ENCODE data around the gene RPL37. TPM values are rescaled to one million over a fixed set of nuclear protein-coding genes. Genes with fewer than 3 reads are reported as not detected.
"Not testable (repeated sequence)": the region's sequence is repeated elsewhere in the genome, so short reads cannot be mapped to it uniquely, and the experiment has no call there.

Gene RPL37
- total RNA-seq, 2 donors from 2014 or later = 1,411 to 1,439 TPM

DNA sequence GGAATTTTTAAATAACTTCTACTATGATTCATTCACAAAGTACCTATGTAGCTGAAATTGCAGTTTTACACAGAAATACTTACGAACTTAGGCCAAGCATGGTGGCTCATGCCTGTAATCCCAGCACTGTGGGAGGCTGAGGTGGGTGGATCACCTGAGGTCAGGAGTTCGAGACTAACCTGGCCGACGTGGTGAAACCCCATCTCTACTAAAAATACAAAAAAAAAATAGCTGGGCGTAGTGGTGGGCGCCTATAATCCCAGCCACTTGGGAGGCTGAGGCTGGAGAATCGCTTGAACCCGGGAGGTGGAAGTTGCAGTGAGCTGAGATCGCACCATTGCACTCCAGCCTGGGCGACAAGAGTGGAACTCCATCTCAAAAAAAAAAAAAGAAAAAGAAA, 42.3 kb downstream of the RPL37 start:
- H3K4me3 ChIP-seq (ENCODE audit: low read length); H3K4me1 Mint-ChIP-seq; H3K4me3 Mint-ChIP-seq; H3K27ac Mint-ChIP-seq; H3K9ac ChIP-seq (ENCODE audit: extremely low read depth, low read length, poor library complexity, severe bottlenecking); DNase-seq; H3K27ac ChIP-seq (ENCODE audit: low read depth, low read length); H3K4me1 ChIP-seq (ENCODE audit: control insufficient read depth, insufficient read depth, low read length); H3K9me3 ChIP-seq (ENCODE audit: control insufficient read depth, low read length); H3K9me3 Mint-ChIP-seq; H3K27me3 ChIP-seq (ENCODE audit: control insufficient read depth, insufficient read depth, low read length, poor library complexity, severe bottlenecking); H3K27me3 Mint-ChIP-seq (ENCODE audit: insufficient read depth): not testable (repeated sequence)
- WGBS, 2 experiments (ENCODE audit: insufficient coverage in 1 of 2, insufficient read length in 1 of 2) = 82 to 90% methylated on average over 4 to 9 of the region's 10 CpGs
- H3K36me3 Mint-ChIP-seq (ENCODE audit: low read depth) = peaks cover 36% of the 10 kb centered on the region
- H3K36me3 ChIP-seq (ENCODE audit: control insufficient read depth, insufficient read depth, low read length) = peaks cover 13% of the 10 kb centered on the region

DNA sequence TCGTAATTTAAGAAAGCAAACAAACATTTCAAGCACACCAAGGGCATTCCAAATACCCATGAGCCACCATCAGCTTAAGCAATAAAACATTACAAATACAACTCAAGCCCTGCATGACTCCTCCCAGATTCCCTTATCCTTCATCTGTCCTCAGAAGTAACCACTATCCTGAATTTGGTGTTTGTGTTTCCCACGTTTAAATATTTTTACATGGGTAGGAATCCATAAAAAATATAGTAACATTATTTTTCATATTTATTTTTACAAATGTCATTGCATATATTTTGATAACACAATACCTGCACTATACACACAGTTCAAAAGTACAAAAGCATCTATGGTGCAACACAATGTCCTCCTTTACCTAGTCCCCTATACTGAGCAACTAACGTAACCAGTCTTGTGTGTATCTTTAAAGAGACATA, 43.3 kb downstream of the RPL37 start:
- 82 to 100% methylated on average over 1 to 3 of the region's 3 CpGs for WGBS, 2 experiments (ENCODE audit: insufficient coverage in 1 of 2, insufficient read length in 1 of 2)
- H3K4me3 Mint-ChIP-seq = no peak overlapping the region
- no peak for DNase-seq
- H3K27ac Mint-ChIP-seq = no peak overlapping the region
- H3K27me3 Mint-ChIP-seq (ENCODE audit: insufficient read depth) = no peaks in the 10 kb centered on the region
- Histone ChIP-seq H3K9ac (ENCODE audit: extremely low read depth, low read length, poor library complexity, severe bottlenecking) (no peak overlapping the region), H3K4me1 (ENCODE audit: control insufficient read depth, insufficient read depth, low read length) (no peaks in the 10 kb centered on the region), H3K27me3 (ENCODE audit: control insufficient read depth, insufficient read depth, low read length, poor library complexity, severe bottlenecking) (no peaks in the 10 kb centered on the region), H3K9me3 (ENCODE audit: control insufficient read depth, low read length) (peaks cover 14% of the 10 kb centered on the region), H3K4me3 (ENCODE audit: low read length) (no peak overlapping the region), H3K27ac (ENCODE audit: low read depth, low read length) (no peak overlapping the region), H3K36me3 (ENCODE audit: control insufficient read depth, insufficient read depth, low read length) (peaks cover 13% of the 10 kb centered on the region)
- H3K9me3 Mint-ChIP-seq = peaks cover 11% of the 10 kb centered on the region
- peaks cover 40% of the 10 kb centered on the region for H3K36me3 Mint-ChIP-seq (ENCODE audit: low read depth)
- TF ChIP-seq, protein P1, sequence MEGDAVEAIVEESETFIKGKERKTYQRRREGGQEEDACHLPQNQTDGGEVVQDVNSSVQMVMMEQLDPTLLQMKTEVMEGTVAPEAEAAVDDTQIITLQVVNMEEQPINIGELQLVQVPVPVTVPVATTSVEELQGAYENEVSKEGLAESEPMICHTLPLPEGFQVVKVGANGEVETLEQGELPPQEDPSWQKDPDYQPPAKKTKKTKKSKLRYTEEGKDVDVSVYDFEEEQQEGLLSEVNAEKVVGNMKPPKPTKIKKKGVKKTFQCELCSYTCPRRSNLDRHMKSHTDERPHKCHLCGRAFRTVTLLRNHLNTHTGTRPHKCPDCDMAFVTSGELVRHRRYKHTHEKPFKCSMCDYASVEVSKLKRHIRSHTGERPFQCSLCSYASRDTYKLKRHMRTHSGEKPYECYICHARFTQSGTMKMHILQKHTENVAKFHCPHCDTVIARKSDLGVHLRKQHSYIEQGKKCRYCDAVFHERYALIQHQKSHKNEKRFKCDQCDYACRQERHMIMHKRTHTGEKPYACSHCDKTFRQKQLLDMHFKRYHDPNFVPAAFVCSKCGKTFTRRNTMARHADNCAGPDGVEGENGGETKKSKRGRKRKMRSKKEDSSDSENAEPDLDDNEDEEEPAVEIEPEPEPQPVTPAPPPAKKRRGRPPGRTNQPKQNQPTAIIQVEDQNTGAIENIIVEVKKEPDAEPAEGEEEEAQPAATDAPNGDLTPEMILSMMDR (conservative IDR thresholded peaks at IDR 0.05) = no peak
- peaks cover 7% of the 10 kb centered on the region for H3K4me1 Mint-ChIP-seq

DNA sequence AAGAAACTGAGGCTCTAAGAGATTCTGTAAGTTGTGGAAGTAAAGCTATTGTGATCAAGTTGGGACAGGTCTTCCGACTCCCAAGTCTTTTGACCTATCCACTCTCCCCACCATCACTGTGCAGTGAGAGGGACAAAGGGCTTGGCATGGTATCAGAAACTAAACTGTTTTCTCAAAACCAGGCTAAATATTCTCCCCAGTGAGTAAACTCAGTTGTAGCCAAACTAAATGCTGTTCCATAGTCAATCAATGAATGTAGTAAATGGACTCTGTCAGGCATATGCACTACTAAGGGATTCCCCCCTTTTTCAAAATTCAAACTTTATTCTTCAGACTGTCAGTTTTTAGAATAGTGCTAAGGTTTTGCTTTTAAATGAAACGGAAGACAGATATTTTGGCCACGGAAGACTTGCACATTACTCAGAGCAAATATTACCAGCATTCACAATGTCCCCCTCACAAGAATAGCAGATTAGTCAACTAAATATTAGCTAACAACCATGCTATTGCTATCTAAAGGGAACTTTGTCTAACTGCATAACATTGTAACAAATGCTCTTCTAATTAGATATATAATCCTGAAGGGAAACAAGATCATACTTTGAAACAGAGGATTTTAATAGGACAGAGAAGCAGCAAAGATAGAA, 44.0 kb downstream of the RPL37 start:
- 92% methylated on average over 3 of the region's 3 CpGs; no CpG with 5 or more reads in 1 of the 2 experiments for WGBS, 2 experiments (ENCODE audit: insufficient coverage in 1 of 2, insufficient read length in 1 of 2)
- Histone ChIP-seq H3K9me3 (ENCODE audit: control insufficient read depth, low read length) (peaks cover 15% of the 10 kb centered on the region), H3K4me3 (ENCODE audit: low read length) (no peak overlapping the region), H3K27ac (ENCODE audit: low read depth, low read length) (no peak overlapping the region), H3K9ac (ENCODE audit: extremely low read depth, low read length, poor library complexity, severe bottlenecking) (no peak overlapping the region), H3K4me1 (ENCODE audit: control insufficient read depth, insufficient read depth, low read length) (no peaks in the 10 kb centered on the region), H3K36me3 (ENCODE audit: control insufficient read depth, insufficient read depth, low read length) (peaks cover 13% of the 10 kb centered on the region), H3K27me3 (ENCODE audit: control insufficient read depth, insufficient read depth, low read length, poor library complexity, severe bottlenecking) (no peaks in the 10 kb centered on the region)
- TF ChIP-seq, protein P1 (conservative IDR thresholded peaks at IDR 0.05) = no peak
- Mint-ChIP-seq H3K4me1 (peaks cover 7% of the 10 kb centered on the region), H3K4me3 (no peak overlapping the region), H3K27ac (no peak overlapping the region), H3K36me3 (ENCODE audit: low read depth) (peaks cover 43% of the 10 kb centered on the region), H3K27me3 (ENCODE audit: insufficient read depth) (no peaks in the 10 kb centered on the region), H3K9me3 (peaks cover 11% of the 10 kb centered on the region)
- no peak for DNase-seq

DNA sequence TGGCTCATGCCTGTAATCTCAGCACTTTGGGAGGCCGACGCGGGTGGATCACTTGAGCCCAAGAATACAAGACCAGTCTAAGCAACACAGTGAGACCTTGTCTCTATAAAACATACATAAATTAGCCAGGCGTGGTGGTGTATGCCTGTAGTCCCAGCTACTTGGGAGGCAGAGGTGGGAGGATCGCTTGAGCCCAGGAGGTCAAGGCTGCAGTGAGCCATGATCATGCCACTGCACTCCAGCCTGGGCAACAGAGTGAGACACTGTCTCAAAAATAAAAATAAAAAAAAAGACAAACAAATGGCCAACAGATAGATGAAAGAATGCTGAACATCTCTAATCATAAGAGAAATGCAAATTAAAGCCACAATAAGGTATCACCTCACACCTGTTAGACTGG, 46.1 kb downstream of the RPL37 start:
- WGBS, 2 experiments (ENCODE audit: insufficient coverage in 1 of 2, insufficient read length in 1 of 2) = 94 to 100% methylated on average over 3 to 5 of the region's 5 CpGs
- peaks cover 15% of the 10 kb centered on the region for H3K9me3 ChIP-seq (ENCODE audit: control insufficient read depth, low read length)
- not testable (repeated sequence) for H3K9ac ChIP-seq (ENCODE audit: extremely low read depth, low read length, poor library complexity, severe bottlenecking); H3K27me3 ChIP-seq (ENCODE audit: control insufficient read depth, insufficient read depth, low read length, poor library complexity, severe bottlenecking); H3K27ac ChIP-seq (ENCODE audit: low read depth, low read length); H3K4me3 ChIP-seq (ENCODE audit: low read length); H3K4me1 ChIP-seq (ENCODE audit: control insufficient read depth, insufficient read depth, low read length); H3K4me3 Mint-ChIP-seq; H3K36me3 ChIP-seq (ENCODE audit: control insufficient read depth, insufficient read depth, low read length); DNase-seq; H3K27me3 Mint-ChIP-seq (ENCODE audit: insufficient read depth)
- peaks cover 14% of the 10 kb centered on the region for H3K4me1 Mint-ChIP-seq
- H3K27ac Mint-ChIP-seq = peak overlapping the region; percentile 18
- H3K36me3 Mint-ChIP-seq (ENCODE audit: low read depth) = peaks cover 29% of the 10 kb centered on the region
- H3K9me3 Mint-ChIP-seq = peaks cover 11% of the 10 kb centered on the region
